ENCODE measurements around the gene MAGEB3.
"Not testable (repeated sequence)": the region's sequence is repeated elsewhere in the genome, so short reads cannot be mapped to it uniquely, and the experiment has no call there.

The MAGEB3 gene, protein sequence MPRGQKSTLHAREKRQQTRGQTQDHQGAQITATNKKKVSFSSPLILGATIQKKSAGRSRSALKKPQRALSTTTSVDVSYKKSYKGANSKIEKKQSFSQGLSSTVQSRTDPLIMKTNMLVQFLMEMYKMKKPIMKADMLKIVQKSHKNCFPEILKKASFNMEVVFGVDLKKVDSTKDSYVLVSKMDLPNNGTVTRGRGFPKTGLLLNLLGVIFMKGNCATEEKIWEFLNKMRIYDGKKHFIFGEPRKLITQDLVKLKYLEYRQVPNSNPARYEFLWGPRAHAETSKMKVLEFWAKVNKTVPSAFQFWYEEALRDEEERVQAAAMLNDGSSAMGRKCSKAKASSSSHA

DNA sequence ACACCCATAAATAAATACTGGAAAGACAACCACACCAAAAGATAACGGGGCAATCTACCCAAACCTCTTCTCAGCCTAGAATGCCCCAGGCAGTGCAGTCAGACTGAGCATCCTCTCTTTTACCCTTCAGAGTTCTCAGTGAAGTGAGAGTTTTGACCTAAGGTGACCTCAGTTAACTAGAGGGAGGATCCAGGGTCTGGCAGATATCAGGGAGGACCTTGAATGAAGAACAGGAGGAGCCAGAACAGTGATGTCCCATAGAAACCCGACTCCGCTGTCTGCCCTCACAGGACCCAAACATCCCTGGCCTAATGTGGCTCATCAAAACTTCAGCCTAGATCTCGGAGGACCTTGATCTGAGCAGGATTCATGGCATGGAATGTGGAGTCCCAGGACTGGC is at the start of gene MAGEB3:
Gene MAGEB3, plus strand, starts transcription at position 263 of the 400 bp plus-strand sequence. CDS start 5,268 bp downstream, outside the sequence.
- no peak for DNase-seq

DNA sequence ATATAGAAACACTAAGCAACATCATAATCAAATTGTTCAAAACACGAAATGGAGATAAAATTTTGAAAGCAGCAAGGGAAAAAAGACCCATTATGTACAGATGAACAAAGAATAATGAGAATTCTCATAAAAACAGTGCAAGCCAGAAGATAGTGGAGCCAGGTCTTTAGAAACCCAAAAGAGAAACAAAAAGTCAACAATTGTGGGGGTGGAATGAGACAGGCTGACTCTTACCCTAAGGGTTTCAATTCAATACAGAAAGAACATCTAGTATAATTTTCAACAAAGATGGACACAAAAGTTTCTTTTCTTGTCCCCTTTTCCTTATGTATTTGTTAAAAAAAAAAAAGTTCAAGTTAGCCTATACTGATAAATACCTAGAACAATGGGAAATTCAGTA is 49.1 kb upstream of the MAGEB3 start:
- no peak for DNase-seq

DNA sequence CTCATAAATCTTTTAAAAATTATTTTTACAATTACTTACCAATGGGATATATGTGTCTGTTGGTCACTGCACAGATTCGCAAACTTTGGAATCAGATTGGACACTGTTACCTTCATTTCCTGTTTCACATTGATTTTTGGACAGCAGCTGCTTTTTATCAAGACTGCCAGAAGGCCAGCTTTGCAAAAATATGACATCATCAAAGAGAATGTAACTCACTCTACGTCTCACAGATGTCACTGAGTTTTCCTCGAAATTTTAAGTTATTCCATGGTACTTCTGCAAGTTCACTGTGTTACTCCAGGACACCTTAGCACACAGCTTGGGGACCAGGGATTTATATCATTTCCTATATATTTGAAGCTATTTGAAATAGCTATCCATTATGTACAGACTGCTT is 46.9 kb upstream of the MAGEB3 start:
- DNase-seq = no peak

DNA sequence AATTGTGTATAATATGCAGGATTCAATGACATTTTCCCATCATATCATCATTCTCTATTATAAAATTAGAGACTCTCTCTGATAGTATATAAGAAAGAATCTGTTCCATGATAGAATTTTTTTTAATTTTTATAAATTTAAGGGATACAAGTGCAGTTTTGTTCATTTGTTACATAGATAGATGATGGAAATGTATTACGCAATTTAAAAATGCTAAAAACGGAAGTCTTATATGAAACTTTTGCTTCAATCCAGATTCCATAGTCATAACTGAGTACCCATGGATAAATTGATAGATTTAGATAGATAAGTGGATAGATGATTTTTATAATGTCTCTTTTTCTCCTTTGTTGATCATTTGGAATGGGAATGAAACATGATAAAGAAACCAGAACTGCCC is 40.0 kb upstream of the MAGEB3 start:
- DNase-seq = no peak

DNA sequence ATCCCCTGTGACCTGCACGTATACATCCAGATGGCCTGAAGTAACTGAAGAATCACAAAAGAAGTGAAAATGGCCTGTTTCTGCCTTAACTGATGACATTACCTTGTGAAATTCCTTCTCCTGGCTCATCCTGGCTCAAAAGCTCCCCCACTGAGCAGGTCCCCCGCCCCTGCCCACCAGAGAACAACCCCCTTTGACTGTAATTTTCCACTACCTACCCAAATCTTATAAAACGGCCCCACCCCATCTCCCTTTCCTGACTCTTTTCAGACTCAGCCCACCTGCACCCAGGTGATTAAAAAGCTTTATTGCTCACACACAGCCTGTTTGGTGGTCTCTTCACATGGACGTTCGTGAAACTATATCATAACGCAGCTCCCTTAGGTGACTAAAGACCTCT is 36.5 kb upstream of the MAGEB3 start:
- DNase-seq = not testable (repeated sequence)

DNA sequence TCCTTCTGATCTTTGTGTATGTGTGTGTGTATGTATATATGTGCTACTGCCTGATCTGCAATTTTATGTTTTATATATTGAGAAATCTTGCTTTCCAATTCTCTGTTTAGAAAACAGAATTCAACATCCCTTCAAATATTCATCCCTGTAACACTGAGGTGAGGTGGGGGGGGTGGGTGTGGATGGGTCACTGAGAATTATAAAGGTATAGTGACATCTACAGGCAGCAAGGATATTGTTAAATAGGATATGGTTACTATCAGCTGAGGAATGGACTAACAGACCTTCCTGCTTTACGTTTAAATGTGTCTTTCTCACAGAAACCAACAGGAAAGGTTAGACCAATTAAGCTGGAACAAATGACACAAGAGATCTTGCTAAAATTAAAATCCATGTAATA is 34.1 kb upstream of the MAGEB3 start:
- DNase-seq = no peak

DNA sequence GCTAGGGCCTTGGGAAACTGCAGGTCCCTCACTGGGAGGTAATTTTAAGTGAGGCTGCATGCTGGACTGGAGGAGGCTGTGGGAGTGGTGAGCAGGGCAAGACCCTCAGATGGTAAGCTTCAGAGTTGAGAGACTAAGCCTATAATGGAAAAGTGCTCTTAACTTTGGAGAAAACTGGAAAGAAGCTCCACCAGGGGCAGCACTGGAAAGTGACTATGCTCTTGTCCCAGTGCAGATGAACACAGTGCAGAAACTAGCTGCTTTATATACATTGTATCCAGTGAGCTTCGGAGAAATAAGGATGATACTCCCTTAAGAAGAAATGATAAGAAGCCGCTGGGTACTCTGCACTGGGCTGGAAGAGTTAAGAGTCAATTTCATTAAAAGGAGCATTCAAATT is 18.3 kb upstream of the MAGEB3 start:
- no peak for DNase-seq

DNA sequence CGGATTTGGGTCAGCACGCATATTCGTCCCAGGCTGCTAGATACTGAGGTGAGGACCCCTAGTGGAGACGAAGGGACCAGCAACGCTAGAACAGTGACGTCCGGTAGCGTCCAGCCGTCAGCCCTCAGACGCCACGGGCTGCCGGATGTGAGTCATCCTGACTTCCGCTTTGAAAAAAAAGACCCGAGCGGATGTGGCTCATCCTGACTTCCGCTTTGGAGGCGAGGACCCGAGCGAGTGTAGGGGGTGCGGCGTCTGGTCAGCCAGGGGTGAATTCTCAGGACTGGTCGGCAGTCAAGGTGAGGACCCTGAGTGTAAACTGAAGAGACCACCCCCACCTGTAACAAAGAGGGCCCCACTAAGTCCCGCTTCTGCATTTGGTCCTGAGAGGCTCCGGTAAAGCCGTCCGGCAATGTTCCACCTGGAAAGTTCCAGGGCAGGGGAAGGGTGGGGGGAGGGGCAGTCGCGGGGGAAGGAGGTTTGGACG is 15.1 kb upstream of the MAGEB3 start, which contains the start of gene MAGEB2:
Gene MAGEB2, plus strand, starts transcription at position 207 of the 487 bp plus-strand sequence. CDS start 3,018 bp downstream, outside the sequence.
- DNase-seq = no peak

DNA sequence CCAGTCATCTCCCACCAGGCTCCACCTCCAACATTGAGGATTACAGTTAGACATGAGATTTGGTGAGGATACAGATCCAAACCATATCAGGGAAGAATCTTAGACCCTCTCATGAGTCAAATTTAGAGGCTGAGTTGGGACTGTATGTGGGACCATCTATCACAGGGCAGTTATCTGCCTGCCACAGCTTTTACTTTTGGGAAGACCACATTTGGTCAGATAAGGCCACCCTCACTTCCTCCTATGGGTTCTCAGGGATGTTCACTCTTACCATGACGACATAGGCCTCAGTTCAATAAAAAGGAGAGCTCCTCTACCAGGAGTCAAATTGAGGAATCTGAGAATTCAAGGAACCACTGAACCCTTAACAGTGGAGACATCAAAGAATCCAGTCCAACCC is 13.0 kb upstream of the MAGEB3 start:
- DNase-seq = no peak

DNA sequence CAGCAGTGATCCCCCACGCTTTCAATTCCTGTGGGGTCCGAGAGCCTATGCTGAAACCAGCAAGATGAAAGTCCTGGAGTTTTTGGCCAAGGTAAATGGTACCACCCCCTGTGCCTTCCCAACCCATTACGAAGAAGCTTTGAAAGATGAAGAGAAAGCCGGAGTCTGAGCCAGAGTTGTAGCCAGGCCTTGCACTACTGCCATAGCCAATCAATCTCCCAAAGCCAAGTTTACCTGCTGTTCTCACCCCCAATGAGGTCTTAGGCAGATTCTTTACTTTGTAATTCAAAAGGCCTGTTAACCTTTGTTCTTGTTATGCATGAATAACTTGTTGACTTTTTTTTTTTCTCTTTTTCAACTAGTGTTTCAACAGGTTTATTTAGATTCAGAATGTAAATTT is 11.1 kb upstream of the MAGEB3 start:
- DNase-seq = no peak

DNA sequence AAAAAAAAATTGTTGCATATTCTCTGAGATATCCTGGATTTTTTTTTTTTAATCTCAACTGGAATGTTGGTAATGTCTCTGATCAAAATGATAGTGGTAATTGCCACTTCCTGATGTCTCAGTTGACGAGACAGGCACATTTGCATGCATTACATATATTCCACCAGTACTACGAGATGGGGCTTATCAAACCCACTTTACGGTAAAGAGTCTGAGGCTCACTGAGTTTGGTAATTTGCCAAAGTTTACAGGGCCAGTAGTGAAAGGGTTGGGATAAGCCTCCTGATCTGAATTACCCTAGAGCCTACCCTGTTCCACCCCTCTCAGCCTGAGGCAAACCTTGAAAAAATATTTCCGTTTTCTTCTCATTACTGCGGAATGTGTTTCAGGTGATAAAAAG is 9.8 kb upstream of the MAGEB3 start:
- DNase-seq = no peak

DNA sequence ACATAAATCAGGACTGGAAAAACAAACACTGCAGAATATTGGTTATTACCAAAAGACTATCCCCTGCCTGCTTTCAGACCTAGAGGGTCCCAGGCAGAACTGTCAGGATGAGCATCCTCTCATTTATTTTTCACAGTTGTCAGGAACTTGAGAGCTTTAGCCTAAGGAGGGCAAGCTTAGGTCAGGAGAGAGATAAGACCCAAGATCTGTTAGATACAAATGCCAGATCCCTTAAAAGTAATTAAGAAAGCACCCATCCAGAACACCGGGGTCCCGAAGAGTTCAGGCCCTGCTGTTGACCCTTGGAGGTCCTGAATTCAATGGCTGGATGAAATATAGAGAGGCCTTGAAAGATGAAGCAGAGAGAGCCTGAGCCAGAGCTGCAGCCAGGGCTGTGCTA is 5.9 kb upstream of the MAGEB3 start:
- no peak for DNase-seq

DNA sequence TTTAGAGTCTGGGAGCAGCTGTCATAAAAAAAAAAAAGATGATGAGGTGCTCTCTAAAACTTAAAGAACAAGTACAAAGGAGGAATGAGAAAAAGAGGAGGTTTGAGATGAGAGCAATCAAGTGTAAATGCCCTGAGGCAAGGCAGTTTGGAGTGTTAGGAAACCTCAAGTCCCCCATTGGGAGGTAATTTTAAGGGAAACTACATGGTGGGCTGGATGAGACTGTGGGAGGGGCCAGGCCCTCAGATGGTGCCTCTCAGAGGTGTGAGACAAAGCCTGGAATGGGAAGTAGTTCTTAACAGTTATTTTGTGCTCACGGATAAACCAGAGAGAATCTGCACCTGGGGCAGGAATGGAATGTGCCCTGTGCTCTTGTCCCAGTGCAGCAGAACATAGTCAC is 1.9 kb upstream of the MAGEB3 start:
- DNase-seq = no peak

DNA sequence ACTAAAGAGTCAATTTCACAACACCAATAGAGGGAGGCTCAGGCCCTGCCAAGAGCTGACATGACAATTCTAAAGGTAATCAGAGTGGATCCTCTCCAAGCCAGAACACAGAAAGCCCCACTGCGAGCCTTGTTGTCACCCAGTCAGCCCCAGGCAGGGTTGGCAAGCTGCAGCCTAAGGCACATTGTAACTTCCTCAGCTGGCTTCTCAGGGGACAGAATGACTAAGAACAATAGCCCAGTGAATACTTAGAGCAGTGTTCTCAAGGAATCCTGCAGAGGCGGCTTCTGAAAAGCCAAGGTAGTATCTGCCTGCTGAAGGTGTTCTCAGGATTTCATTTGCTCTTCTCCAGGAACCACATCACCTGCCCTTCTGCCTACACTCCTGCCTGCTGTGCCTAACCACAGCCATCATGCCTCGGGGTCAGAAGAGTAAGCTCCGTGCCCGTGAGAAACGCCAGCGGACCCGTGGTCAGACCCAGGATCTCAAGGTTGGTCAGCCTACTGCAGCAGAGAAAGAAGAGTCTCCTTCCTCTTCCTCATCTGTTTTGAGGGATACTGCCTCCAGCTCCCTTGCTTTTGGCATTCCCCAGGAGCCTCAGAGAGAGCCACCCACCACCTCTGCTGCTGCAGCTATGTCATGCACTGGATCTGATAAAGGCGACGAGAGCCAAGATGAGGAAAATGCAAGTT is 11.4 kb downstream of the MAGEB3 start, which contains the start of gene MAGEB4:
Gene MAGEB4, plus strand, starts transcription at position 277 of the 692 bp plus-strand sequence. Its CDS starts 136 bp downstream, at position 413.
- DNase-seq = no peak

DNA sequence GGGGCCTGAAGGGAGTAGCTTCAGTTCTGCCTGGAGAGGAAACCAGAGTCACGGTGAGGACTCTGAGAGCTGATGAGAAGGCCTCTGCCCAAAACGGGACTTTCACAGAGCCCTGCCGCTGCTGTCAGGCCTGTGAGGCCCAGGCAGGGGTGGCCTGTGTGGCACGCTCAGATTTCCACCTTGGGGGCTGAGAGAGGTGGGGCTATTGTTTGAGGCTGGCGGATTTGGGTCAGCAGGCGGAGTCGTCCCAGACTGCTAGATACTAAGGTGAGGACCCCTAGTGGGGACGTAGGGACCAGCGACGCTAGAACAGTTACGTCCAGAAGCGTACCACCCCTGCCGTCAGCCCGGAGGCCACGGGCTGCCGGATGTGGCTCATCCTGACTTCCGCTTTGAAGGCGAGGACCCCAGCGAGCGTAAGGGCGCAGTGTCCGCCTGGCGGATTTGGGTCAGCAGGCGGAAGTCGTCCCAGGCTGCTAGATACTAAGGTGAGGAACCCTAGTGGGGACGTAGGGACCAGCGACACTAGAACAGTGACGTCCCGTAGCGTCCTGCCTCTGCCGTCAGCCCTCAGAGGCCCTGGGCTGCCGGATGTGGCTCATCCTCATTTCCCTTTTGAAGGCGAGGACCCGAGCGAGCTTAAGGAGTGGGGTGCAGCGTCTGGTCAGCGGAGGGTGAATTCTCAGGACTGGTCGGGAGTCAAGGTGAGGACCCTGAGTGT is 16.5 kb downstream of the MAGEB3 start, which contains the start of gene MAGEB1:
Gene MAGEB1, plus strand, starts transcription at position 378 of the 721 bp plus-strand sequence. CDS start 3,348 bp downstream, outside the sequence.
- no peak for DNase-seq

DNA sequence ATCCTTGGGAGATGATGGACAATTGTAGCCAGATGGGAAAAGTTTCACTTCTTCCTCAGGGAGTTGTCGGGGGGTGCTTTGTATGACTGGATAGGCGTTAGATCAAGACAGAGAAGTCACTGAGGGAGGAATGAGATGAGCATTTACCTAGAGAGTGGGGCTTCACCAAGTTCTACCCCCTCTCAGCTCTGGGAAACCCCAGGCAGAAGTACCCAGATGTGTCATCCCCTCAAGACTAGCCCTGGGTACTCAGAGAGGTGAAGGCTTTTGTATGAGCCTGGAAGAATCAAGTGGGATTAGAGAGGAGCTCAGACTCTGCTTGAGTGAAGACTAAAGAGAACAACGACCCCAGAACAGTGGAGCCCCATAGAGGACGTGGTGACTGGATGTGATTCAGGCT is 18.4 kb downstream of the MAGEB3 start:
- DNase-seq = no peak

DNA sequence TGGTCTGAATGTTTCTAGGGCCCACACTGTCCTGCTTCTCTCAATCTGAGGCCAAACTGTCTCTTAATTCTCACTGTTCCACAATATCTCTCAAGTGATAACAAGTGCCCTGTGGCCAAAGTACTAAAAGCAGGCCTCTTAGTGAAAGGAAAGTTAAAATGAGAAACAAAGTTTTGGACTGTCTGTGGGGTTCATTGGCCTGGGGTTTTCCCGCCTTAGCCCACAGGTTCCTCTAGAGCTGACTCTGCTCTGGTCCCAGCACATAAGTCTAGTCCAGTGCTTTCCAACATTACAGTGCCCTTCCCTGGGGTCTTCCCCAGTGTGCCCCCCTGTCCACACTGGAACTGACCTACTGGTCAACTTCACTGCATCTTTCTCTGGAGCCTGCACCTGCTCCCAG is 22.8 kb downstream of the MAGEB3 start:
- DNase-seq = no peak

DNA sequence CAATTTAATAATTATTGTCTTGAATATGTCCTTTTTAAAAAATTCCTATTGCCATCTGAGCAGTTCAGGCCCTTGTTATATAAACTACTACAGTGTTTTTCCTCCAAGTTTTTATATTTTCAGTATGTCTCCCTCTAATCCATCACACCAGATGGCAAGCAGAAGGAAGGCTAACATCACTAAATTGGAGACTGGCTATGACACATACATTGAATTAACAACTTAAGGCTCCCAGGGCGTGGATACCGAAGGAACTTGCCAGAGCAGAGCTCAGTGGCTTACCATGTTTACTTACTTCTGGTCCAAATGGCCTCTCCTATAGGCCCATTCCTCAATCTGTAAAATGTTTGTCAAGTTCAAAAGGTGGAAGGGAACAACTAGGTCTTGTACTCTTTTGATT is 29.5 kb downstream of the MAGEB3 start:
- DNase-seq = no peak

DNA sequence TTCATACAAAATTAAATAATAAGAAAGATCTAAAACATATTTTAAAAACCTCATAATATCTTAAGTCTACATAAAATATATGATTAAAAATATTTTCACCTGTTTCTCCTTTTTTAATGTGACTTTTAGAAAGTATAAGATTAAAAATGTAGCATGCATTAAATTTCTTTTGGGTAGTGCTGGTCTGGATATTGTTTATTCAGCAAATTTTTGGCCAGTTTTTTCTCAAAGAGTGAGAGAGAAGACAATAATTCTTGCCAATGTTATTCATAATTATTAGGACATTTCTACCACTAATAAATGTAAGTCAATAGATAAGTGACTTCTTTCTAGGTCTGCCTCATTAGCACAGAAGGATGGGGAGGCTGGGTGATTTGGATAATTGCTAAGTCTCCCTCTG is 30.6 kb downstream of the MAGEB3 start:
- no peak for DNase-seq

DNA sequence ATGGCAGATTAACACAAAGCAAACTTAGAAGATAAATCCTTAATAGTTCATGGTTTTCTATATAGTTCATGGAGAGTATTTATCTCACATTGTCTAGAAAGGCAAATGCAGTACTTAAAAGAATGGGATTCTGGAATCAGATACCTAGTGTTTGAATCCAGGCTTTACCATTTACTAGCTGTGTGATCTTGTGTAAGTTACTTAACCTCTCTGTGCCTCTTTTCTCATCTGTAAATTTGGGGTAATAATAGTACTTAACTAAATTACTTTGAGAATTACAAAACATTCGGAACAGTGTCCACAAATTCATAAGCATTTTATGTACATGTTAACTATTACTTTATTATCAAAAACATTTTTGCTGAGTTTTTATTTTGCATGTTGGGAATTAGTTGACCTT is 32.3 kb downstream of the MAGEB3 start:
- DNase-seq = no peak

DNA sequence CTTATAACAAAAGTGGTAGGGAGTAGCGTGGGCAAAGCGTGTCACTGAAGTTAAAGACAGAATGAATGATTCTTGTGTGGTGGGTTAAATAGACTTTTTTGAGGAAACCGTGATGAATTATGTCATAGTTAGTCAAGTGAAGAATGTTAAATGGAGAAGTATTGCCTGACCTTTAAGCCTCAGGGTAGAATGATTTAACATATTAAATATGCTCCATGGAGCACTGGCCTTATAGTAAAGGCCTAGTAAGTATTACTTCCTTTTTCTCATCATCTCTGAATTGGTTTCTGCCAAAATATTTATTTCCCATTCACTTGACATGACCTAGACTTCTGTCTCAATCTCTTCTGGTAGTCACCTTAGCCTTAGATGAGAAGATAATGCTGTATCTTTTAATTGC is 40.2 kb downstream of the MAGEB3 start:
- DNase-seq = no peak

DNA sequence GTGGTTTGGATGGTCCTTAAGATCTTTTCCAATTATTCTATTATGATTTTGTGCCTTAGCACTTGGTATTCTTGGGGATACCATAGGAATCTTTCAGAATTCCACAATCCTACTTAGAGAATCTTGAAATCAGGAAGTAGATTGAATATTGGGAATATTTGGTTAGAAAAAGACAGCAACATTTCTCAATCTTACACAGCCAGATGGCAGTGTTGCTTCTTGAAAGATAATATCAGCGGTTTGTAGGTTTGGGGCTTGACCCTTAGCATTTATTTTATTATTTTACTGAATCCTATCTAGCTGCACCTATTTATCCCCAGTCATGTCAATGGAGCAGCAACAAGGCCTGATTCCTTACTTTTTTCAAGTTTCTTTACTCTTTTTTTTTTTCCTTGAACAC is 45.0 kb downstream of the MAGEB3 start:
- no peak for DNase-seq

DNA sequence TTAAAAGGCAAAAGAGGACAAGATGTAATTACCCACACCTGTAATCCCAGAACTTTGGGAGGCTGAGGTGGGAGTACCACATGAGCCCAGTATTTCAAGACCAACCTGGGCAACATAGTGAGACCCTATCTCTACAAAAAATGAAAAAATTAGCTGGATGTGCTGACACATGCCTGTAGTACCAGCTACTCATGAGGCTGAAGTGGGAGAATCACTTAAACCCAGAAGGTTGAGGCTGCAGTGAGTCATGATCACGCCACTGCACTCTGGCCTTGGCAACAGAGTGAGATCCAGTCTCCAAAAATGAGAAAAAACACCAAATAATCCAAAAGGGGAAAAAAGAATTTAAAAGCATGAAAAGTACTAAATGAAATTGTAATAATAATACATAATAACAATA is 47.9 kb downstream of the MAGEB3 start:
- DNase-seq = no peak
